MCF 10A (cell line): Measurements from ENCODE around the gene ADAM11. TPM values are rescaled to one million over a fixed set of nuclear protein-coding genes. Genes with fewer than 3 reads are reported as not detected.

Experiments
- BruUV-seq: library from RNA; stranded (reverse); fragments of 400-500 nt; replicated peaks from 2 replicates; lab custom pipeline; 2021; lab: Mats Ljungman, UMichigan
- CTCF ChIA-PET: fragments of 300-600 bp; sonication (Branson Sonifier 250); formaldehyde crosslinking; extraction: SDS; loops from one replicate; lab custom pipeline; 2021; ENCODE audit warnings: antibody characterized with exemption, inconsistent platforms; lab: Yijun Ruan, JAX
- POLR2A ChIA-PET: fragments of 300-600, 350-650 bp; sonication (Branson Sonifier 250); formaldehyde crosslinking; extraction: SDS; loops from one replicate; lab custom pipeline; 2020; ENCODE audit warnings: antibody characterized with exemption, inconsistent platforms; lab: Yijun Ruan, JAX
- DNase-seq: peaks from one replicate; pipeline ENCODE4 v3.0.0-alpha.2; 2018; ENCODE audit not compliant: unreplicated experiment
- H3K27ac Mint-ChIP-seq: one replicate; pipeline ENCODE4 v1.8.0; 2022; ENCODE audit warnings: mild to moderate bottlenecking, low read depth, mixed read lengths; ENCODE audit not compliant: unreplicated experiment
- H3K27me3 Mint-ChIP-seq: one replicate; pipeline ENCODE4 v1.8.0; 2022; ENCODE audit warnings: mixed read lengths; ENCODE audit not compliant: insufficient read depth, unreplicated experiment
- H3K36me3 Mint-ChIP-seq: one replicate; pipeline ENCODE4 v1.8.0; 2022; ENCODE audit warnings: mild to moderate bottlenecking, moderate library complexity, mixed read lengths; ENCODE audit not compliant: insufficient read depth, unreplicated experiment
- H3K4me1 Mint-ChIP-seq: one replicate; pipeline ENCODE4 v1.8.0; 2022; ENCODE audit warnings: mixed read lengths; ENCODE audit not compliant: insufficient read depth, unreplicated experiment
- H3K4me3 Mint-ChIP-seq: one replicate; pipeline ENCODE4 v1.8.0; 2022; ENCODE audit warnings: mild to moderate bottlenecking, moderate library complexity, mixed read lengths; ENCODE audit not compliant: unreplicated experiment
- H3K9me3 Mint-ChIP-seq: one replicate; pipeline ENCODE4 v1.8.0; 2022; ENCODE audit warnings: mixed read lengths; ENCODE audit not compliant: unreplicated experiment
- CTCF ChIP-seq: fragments of 200-600 bp; IDR thresholded peaks from one replicate; pipeline ENCODE4 v1.8.0; 2022; ENCODE audit warnings: antibody characterized with exemption, mild to moderate bottlenecking; ENCODE audit not compliant: unreplicated experiment
- intact Hi-C: fragments of 100-400 bp; cut with micrococcal nuclease; formaldehyde crosslinking; loops from 2 replicates; pipeline ENCODE4 v1.14.1; 2022
- total RNA-seq: library from RNA; stranded (reverse); gene quantifications from 2 replicates; pipeline ENCODE4 v1.2.3, GENCODE V29; 2022

The ADAM11 gene
- total RNA-seq, 1 experiment from 2014 or later: 0.16 TPM

GRCh38 chr17:44781551-44782325 is 22.9 kb downstream of the ADAM11 start:
- Mint-ChIP-seq H3K27ac (no peak overlapping the region), H3K27me3 (peaks cover 4% of the 10 kb centered on the region), H3K9me3 (no peaks in the 10 kb centered on the region), H3K4me1 (peaks cover 7% of the 10 kb centered on the region), H3K4me3 (no peak overlapping the region), H3K36me3 (peaks cover 4% of the 10 kb centered on the region)
- BruUV-seq: no TSS peak
- TF ChIP-seq CTCF: no peak
- DNase-seq: no peak
- CTCF ChIA-PET: interaction anchor here (0.5 to 9.4 kb wide), 7 partner anchors 9 to 295 kb away, joined by 3 to 233 read pairs (median 5); no protein-coding TSS in a partner anchor
- intact Hi-C loops: no loop called here
- POLR2A ChIA-PET: no interaction called here

GRCh38 chr17:44782326-44782850 is 23.6 kb downstream of the ADAM11 start:
- no TSS peak for BruUV-seq
- peaks cover 10% of the 10 kb centered on the region for H3K27me3 Mint-ChIP-seq
- CTCF ChIA-PET: interaction anchor here (0.5 to 9.4 kb wide), 6 partner anchors 55 to 349 kb away, joined by 3 to 233 read pairs (median 5); no protein-coding TSS in a partner anchor
- H3K9me3 Mint-ChIP-seq: no peaks in the 10 kb centered on the region
- DNase-seq: no peak
- no peak overlapping the region for H3K27ac Mint-ChIP-seq
- H3K4me3 Mint-ChIP-seq: no peak overlapping the region
- H3K36me3 Mint-ChIP-seq: no peaks in the 10 kb centered on the region
- TF ChIP-seq CTCF: no peak
- POLR2A ChIA-PET: no interaction called here
- peaks cover 7% of the 10 kb centered on the region for H3K4me1 Mint-ChIP-seq
- intact Hi-C loops: no loop called here

GRCh38 chr17:44785921-44786320 is 27.1 kb downstream of the ADAM11 start:
- intact Hi-C loops: no loop called here
- DNase-seq: no peak
- H3K9me3 Mint-ChIP-seq: no peaks in the 10 kb centered on the region
- ChIA-PET POLR2A (interaction anchor here (0.5 kb wide), 1 partner anchor 32 kb away, joined by 4 read pairs; no protein-coding TSS in a partner anchor), CTCF (no interaction called here)
- H3K4me3 Mint-ChIP-seq: no peak overlapping the region
- H3K36me3 Mint-ChIP-seq: no peaks in the 10 kb centered on the region
- H3K27ac Mint-ChIP-seq: no peak overlapping the region
- peaks cover 10% of the 10 kb centered on the region for H3K27me3 Mint-ChIP-seq
- H3K4me1 Mint-ChIP-seq: no peaks in the 10 kb centered on the region
- TF ChIP-seq CTCF: no peak
- no TSS peak for BruUV-seq

- peaks cover 10% of the 10 kb centered on the region for H3K27me3 Mint-ChIP-seq
- ChIA-PET CTCF (no interaction called here), POLR2A (no interaction called here)
- no peak overlapping the region for H3K27ac Mint-ChIP-seq
- TF ChIP-seq CTCF: no peak
- H3K4me3 Mint-ChIP-seq: no peak overlapping the region
- intact Hi-C loops: no loop called here
- no peaks in the 10 kb centered on the region for H3K9me3 Mint-ChIP-seq
- H3K36me3 Mint-ChIP-seq: no peaks in the 10 kb centered on the region
- H3K4me1 Mint-ChIP-seq: no peaks in the 10 kb centered on the region
- BruUV-seq: no TSS peak
- no peak for DNase-seq
Measured at GRCh38 chr17:44786551-44787081, 27.8 kb downstream of the ADAM11 start.
